ENCODE data around the gene NPIPA7. TPM values are rescaled to one million over a fixed set of nuclear protein-coding genes. Genes with fewer than 3 reads are reported as not detected.
A peak's percentile ranks its signal among the peaks of the same experiment; 100 is the strongest.
"Not testable (repeated sequence)": the region's sequence is repeated elsewhere in the genome, so short reads cannot be mapped to it uniquely, and the experiment has no call there.

NPIPA7 gene
- total and polyA plus RNA-seq, 2 donors (not counting 3 experiments of a cell fraction or from before 2014, with no cell fraction given), result 6.8 to 29.3 TPM

- H3K27me3 ChIP-seq (ENCODE audit: control insufficient read depth in 2 of 2, insufficient read depth in 2 of 2, low read length in 2 of 2); dilution Hi-C loops (cut with MboI; ENCODE audit: extremely low pct_ligation_motif_present, low sequenced_read_pairs); H3K36me3 ChIP-seq (ENCODE audit: control insufficient read depth in 2 of 2, extremely low read depth in 1 of 2, insufficient read depth in 2 of 2, low read length in 2 of 2); POLR2A ChIA-PET; H3K9me3 ChIP-seq (replicated peaks; ENCODE audit: control insufficient read depth, insufficient read depth, low read length); H4K20me1 ChIP-seq (replicated peaks; ENCODE audit: control insufficient read depth, extremely low read depth, insufficient read depth, low read length); H2AFZ ChIP-seq (ENCODE audit: low read depth, low read length); intact Hi-C loops (cut with micrococcal nuclease); FAIRE-seq; BruUV-seq (replicated peaks); H3K9ac ChIP-seq (replicated peaks; ENCODE audit: extremely low read depth, insufficient read depth, low read length); CTCF ChIA-PET; H3K4me2 ChIP-seq (ENCODE audit: insufficient read depth, low read length); DNase-seq (ENCODE audit: low read depth, low spot score); H3K4me3 ChIP-seq (replicated peaks in 1 of 3; ENCODE audit: insufficient read depth in 1 of 3, low read depth in 1 of 3, low read length in 3 of 3); H3K79me2 ChIP-seq (ENCODE audit: control insufficient read depth, insufficient read depth, low read length); H3K4me1 ChIP-seq (ENCODE audit: control insufficient read depth, extremely low read depth, insufficient read depth, low read length); H3K27ac ChIP-seq (ENCODE audit: insufficient read depth, low read depth, low read length); H3K9me1 ChIP-seq (replicated peaks; ENCODE audit: control insufficient read depth, extremely low read depth, insufficient read depth, low read length): not testable (repeated sequence)
These were observed 15.3 kb upstream of the NPIPA7 start for GRCh38 chr16:16363595-16363994.

DNA sequence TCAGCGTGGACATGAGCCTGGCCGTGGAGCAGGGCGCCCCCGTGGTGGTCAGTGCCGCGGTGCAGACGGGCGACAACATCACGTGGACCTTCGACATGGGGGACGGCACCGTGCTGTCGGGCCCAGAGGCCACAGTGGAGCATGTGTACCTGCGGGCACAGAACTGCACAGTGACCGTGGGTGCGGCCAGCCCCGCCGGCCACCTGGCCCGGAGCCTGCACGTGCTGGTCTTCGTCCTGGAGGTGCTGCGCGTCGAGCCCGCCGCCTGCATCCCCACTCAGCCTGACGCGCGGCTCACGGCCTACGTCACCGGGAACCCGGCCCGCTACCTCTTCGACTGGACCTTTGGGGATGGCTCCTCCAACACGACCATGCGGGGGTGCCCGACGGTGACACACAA, 14.8 kb upstream of the NPIPA7 start:
- H3K9me1 ChIP-seq (replicated peaks; ENCODE audit: control insufficient read depth, extremely low read depth, insufficient read depth, low read length); BruUV-seq (replicated peaks); H3K4me3 ChIP-seq (replicated peaks in 1 of 3; ENCODE audit: insufficient read depth in 1 of 3, low read depth in 1 of 3, low read length in 3 of 3); H3K4me2 ChIP-seq (ENCODE audit: insufficient read depth, low read length); H3K27ac ChIP-seq (ENCODE audit: insufficient read depth, low read depth, low read length); H3K4me1 ChIP-seq (ENCODE audit: control insufficient read depth, extremely low read depth, insufficient read depth, low read length); intact Hi-C loops (cut with micrococcal nuclease); H3K36me3 ChIP-seq (ENCODE audit: control insufficient read depth in 2 of 2, extremely low read depth in 1 of 2, insufficient read depth in 2 of 2, low read length in 2 of 2); DNase-seq (ENCODE audit: low read depth, low spot score); H3K9ac ChIP-seq (replicated peaks; ENCODE audit: extremely low read depth, insufficient read depth, low read length); CTCF ChIA-PET; H3K9me3 ChIP-seq (replicated peaks; ENCODE audit: control insufficient read depth, insufficient read depth, low read length); dilution Hi-C loops (cut with MboI; ENCODE audit: extremely low pct_ligation_motif_present, low sequenced_read_pairs); FAIRE-seq; H4K20me1 ChIP-seq (replicated peaks; ENCODE audit: control insufficient read depth, extremely low read depth, insufficient read depth, low read length); H2AFZ ChIP-seq (ENCODE audit: low read depth, low read length); H3K27me3 ChIP-seq (ENCODE audit: control insufficient read depth in 2 of 2, insufficient read depth in 2 of 2, low read length in 2 of 2); H3K79me2 ChIP-seq (ENCODE audit: control insufficient read depth, insufficient read depth, low read length); POLR2A ChIA-PET: not testable (repeated sequence)

DNA sequence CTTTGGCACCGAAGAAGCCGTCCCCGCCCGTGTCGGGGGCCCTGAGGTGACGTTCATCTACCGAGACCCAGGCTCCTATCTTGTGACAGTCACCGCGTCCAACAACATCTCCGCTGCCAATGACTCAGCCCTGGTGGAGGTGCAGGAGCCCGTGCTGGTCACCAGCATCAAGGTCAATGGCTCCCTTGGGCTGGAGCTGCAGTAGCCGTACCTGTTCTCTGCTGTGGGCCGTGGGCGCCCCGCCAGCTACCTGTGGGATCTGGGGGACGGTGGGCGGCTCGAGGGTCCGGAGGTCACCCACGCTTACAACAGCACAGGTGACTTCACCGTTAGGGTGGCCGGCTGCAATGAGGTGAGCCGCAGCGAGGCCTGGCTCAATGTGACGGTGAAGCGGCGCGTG, 14.2 kb upstream of the NPIPA7 start:
- DNase-seq (ENCODE audit: low read depth, low spot score); H3K4me2 ChIP-seq (ENCODE audit: insufficient read depth, low read length); FAIRE-seq; BruUV-seq (replicated peaks); H3K36me3 ChIP-seq (ENCODE audit: control insufficient read depth in 2 of 2, extremely low read depth in 1 of 2, insufficient read depth in 2 of 2, low read length in 2 of 2); H3K9me3 ChIP-seq (replicated peaks; ENCODE audit: control insufficient read depth, insufficient read depth, low read length); H3K9ac ChIP-seq (replicated peaks; ENCODE audit: extremely low read depth, insufficient read depth, low read length); dilution Hi-C loops (cut with MboI; ENCODE audit: extremely low pct_ligation_motif_present, low sequenced_read_pairs); H3K27me3 ChIP-seq (ENCODE audit: control insufficient read depth in 2 of 2, insufficient read depth in 2 of 2, low read length in 2 of 2); H4K20me1 ChIP-seq (replicated peaks; ENCODE audit: control insufficient read depth, extremely low read depth, insufficient read depth, low read length); POLR2A ChIA-PET; H3K27ac ChIP-seq (ENCODE audit: insufficient read depth, low read depth, low read length); H3K79me2 ChIP-seq (ENCODE audit: control insufficient read depth, insufficient read depth, low read length); intact Hi-C loops (cut with micrococcal nuclease); H3K4me3 ChIP-seq (replicated peaks in 1 of 3; ENCODE audit: insufficient read depth in 1 of 3, low read depth in 1 of 3, low read length in 3 of 3); H3K4me1 ChIP-seq (ENCODE audit: control insufficient read depth, extremely low read depth, insufficient read depth, low read length); H3K9me1 ChIP-seq (replicated peaks; ENCODE audit: control insufficient read depth, extremely low read depth, insufficient read depth, low read length); CTCF ChIA-PET; H2AFZ ChIP-seq (ENCODE audit: low read depth, low read length): not testable (repeated sequence)

DNA sequence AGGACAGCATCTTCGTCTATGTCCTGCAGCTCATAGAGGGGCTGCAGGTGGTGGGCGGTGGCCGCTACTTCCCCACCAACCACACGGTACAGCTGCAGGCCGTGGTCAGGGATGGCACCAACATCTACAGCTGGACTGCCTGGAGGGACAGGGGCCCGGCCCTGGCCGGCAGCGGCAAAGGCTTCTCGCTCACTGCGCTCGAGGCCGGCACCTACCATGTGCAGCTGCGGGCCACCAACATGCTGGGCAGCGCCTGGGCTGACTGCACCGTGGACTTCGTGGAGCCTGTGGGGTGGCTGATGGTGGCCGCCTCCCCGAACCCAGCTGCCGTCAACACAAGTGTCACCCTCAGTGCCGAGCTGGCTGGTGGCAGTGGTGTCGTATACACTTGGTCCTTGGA, 13.6 kb upstream of the NPIPA7 start:
- POLR2A ChIA-PET; H3K4me2 ChIP-seq (ENCODE audit: insufficient read depth, low read length); CTCF ChIA-PET; H3K9me3 ChIP-seq (replicated peaks; ENCODE audit: control insufficient read depth, insufficient read depth, low read length); H4K20me1 ChIP-seq (replicated peaks; ENCODE audit: control insufficient read depth, extremely low read depth, insufficient read depth, low read length); H3K36me3 ChIP-seq (ENCODE audit: control insufficient read depth in 2 of 2, extremely low read depth in 1 of 2, insufficient read depth in 2 of 2, low read length in 2 of 2); H3K27ac ChIP-seq (ENCODE audit: insufficient read depth, low read depth, low read length); H3K9me1 ChIP-seq (replicated peaks; ENCODE audit: control insufficient read depth, extremely low read depth, insufficient read depth, low read length); FAIRE-seq; dilution Hi-C loops (cut with MboI; ENCODE audit: extremely low pct_ligation_motif_present, low sequenced_read_pairs); H3K4me1 ChIP-seq (ENCODE audit: control insufficient read depth, extremely low read depth, insufficient read depth, low read length); H3K4me3 ChIP-seq (replicated peaks in 1 of 3; ENCODE audit: insufficient read depth in 1 of 3, low read depth in 1 of 3, low read length in 3 of 3); intact Hi-C loops (cut with micrococcal nuclease); BruUV-seq (replicated peaks); H3K9ac ChIP-seq (replicated peaks; ENCODE audit: extremely low read depth, insufficient read depth, low read length); H3K27me3 ChIP-seq (ENCODE audit: control insufficient read depth in 2 of 2, insufficient read depth in 2 of 2, low read length in 2 of 2); H3K79me2 ChIP-seq (ENCODE audit: control insufficient read depth, insufficient read depth, low read length); H2AFZ ChIP-seq (ENCODE audit: low read depth, low read length): not testable (repeated sequence)
- peak; percentile 0 for DNase-seq (ENCODE audit: low read depth, low spot score)

All from endothelial cell of umbilical vein (primary cell).